ENCODE measurements around the gene MPIG6B. TPM values are rescaled to one million over a fixed set of nuclear protein-coding genes. Genes with fewer than 3 reads are reported as not detected.
A peak's percentile ranks its signal among the peaks of the same experiment; 100 is the strongest.

MPIG6B gene
- total and polyA plus RNA-seq, 4 donors, result 0.08 to 10.7 (median 0.24) TPM

DNA sequence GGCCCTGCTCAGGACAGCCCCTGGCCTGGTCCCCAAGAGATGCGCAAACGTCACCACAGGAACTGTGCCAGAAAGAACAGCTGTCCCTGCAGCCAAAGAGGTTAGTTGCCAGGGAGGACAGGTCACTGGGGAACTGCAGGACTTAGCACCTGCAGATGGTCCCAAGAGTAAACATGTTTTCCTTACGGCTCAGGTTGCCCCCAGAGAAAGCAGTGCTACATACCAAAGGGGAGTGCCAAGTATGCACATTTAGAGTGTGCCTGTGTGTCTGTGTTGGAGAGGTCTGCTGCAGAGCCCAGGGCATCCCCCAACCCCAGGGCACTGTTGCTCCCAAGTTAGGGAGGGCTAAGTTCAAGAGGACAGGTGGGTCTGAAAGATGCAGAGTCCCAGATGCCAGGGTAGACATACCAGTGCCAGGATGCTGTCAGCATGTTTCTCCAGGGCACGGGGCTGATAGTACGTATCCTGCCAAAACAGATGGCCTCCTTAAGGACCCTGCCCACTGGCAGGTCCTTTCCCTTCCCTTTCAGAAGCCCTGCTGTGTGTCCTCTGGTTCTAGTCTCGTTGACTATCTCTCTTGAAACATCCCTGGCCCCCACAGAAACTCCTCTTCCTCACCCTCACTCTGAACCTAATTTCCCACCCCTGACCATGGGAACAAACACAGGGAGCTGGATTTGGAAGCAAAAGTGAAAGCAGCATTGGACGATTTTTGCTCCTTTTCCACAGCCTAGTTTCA lies 21.3 kb upstream of the MPIG6B start (continued):
- TF ChIP-seq, protein P1, sequence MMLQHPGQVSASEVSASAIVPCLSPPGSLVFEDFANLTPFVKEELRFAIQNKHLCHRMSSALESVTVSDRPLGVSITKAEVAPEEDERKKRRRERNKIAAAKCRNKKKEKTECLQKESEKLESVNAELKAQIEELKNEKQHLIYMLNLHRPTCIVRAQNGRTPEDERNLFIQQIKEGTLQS (IDR thresholded peaks at IDR 0.05), result no peak
- TF ChIP-seq, protein P2, sequence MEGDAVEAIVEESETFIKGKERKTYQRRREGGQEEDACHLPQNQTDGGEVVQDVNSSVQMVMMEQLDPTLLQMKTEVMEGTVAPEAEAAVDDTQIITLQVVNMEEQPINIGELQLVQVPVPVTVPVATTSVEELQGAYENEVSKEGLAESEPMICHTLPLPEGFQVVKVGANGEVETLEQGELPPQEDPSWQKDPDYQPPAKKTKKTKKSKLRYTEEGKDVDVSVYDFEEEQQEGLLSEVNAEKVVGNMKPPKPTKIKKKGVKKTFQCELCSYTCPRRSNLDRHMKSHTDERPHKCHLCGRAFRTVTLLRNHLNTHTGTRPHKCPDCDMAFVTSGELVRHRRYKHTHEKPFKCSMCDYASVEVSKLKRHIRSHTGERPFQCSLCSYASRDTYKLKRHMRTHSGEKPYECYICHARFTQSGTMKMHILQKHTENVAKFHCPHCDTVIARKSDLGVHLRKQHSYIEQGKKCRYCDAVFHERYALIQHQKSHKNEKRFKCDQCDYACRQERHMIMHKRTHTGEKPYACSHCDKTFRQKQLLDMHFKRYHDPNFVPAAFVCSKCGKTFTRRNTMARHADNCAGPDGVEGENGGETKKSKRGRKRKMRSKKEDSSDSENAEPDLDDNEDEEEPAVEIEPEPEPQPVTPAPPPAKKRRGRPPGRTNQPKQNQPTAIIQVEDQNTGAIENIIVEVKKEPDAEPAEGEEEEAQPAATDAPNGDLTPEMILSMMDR (IDR thresholded peaks at IDR 0.05; ENCODE audit: low read depth, low read length, missing input control), result no peak
- no peak for TF ChIP-seq GABPA (IDR thresholded peaks at IDR 0.05 in 1 of 2, conservative IDR thresholded peaks at IDR 0.05 in 1 of 2)
- TF ChIP-seq, protein P3, sequence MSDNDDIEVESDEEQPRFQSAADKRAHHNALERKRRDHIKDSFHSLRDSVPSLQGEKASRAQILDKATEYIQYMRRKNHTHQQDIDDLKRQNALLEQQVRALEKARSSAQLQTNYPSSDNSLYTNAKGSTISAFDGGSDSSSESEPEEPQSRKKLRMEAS (IDR thresholded peaks at IDR 0.05), result no peak

DNA sequence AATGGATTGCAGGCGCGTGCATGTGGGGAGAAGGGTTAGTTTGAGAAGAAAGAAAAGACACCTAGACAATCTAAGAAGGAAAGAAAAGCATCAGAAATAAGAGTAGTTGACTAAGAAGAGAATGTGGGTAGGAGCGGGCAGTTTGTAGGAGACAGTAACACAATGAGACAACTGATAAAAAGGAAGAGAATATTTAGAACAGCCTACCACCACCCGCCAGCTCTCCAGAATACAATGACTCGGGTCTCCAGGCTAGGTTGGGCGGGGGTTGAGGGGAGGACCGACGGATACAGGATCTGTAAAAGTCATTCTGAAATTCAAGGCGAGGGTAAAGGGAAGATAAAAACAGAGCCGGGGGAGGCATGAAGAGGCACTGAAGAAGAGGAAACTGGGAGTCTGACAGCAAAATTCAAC lies 20.8 kb upstream of the MPIG6B start:
- H3K36me3 ChIP-seq (ENCODE audit: control insufficient read depth in 4 of 4, insufficient read depth in 3 of 4, low read depth in 1 of 4, low read length in 3 of 4), result peaks cover 0 to 7% (median 4%) of the 10 kb centered on the region in 4 donors
- WGBS, result under 1% methylated on average over 10 of the region's 10 CpGs
- no peak for TF ChIP-seq YY1 (IDR thresholded peaks at IDR 0.05)
- TF ChIP-seq FOXA2 (IDR thresholded peaks at IDR 0.05), result no peak
- no peak for TF ChIP-seq RAD21 (IDR thresholded peaks at IDR 0.05)
- no peak for TF ChIP-seq EGR1 (IDR thresholded peaks at IDR 0.05; ENCODE audit: low read depth in 2 of 2)
- TF ChIP-seq SP1 (IDR thresholded peaks at IDR 0.05), result no peak
- TF ChIP-seq HNF4A (conservative IDR thresholded peaks at IDR 0.05), result no peak
- no peak for TF ChIP-seq NR2F2 (IDR thresholded peaks at IDR 0.05)
- H3K9me3 ChIP-seq (ENCODE audit: control insufficient read depth in 4 of 4, low read length in 3 of 4), result no peaks in the 10 kb centered on the region
- DNase-seq (ENCODE audit: low spot score), result no peak
- peak overlapping the region; percentile 85 to 98 for H3K9ac ChIP-seq (ENCODE audit: low read depth in 1 of 2, low read length in 2 of 2)
- peaks cover 0 to 17% (median 14%) of the 10 kb centered on the region in 4 donors for H3K4me1 ChIP-seq (ENCODE audit: control insufficient read depth in 4 of 4, insufficient read depth in 4 of 4, low read length in 3 of 4)
- H3K4me3 ChIP-seq (ENCODE audit: low read depth in 1 of 3, low read length in 3 of 3), result peak overlapping the region; percentile 72 to 96 (median 73)
- peak overlapping the region; percentile 94 for H3K27ac ChIP-seq (ENCODE audit: low read depth in 1 of 2, low read length in 2 of 2)
- H3K27me3 ChIP-seq (ENCODE audit: control insufficient read depth in 4 of 4, insufficient read depth in 4 of 4, low read length in 3 of 4), result no peaks in the 10 kb centered on the region

DNA sequence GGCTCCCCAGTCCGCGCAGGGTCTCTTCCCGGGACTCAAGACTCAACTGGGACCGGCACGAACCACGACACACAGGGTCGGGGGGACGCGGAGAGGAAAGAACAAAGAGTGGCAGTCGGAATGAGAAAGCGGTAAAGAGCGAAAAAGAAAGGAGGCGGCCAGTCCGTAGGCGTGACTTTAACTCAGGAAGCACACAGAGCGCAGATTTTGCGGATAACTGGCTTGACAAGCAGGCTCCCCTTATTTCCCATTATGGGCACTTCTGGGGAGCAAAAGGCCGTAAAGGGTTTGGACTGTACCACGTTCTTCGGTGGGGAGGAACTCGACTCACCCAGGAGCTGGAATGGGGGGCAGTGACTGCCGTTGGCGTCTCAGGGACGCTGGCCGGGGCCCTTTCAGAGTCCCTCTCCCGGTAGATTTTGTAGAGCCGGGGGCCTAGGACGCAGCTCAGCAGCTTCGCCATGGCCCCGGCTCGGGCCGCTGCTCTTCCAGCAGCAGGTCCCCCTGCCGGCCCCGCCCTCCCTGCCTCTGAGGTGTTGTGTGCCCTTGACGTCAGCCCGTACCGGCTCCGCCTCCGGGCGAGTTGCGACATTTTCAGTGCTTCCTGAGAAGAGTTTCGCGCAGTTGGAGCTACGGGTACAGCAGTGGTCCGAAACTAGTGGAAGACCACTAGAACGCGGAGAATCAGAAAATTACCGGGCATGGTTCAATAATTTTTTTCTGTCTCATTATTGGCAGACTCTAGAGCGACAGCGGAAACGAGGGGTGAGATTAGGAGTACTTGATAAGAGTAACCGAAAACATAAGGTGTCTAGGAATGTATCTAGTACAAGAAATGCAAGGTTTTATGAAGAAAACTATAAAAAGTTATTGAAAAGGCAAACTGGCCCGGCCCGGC lies 20.1 kb upstream of the MPIG6B start, which contains the start of gene ABHD16A:
Gene ABHD16A, minus strand, starts transcription at position 506 of the 898 bp plus-strand sequence. Its CDS starts 43 bp downstream, at position 463.
- H3K4me1 ChIP-seq (ENCODE audit: control insufficient read depth in 4 of 4, insufficient read depth in 4 of 4, low read length in 3 of 4), result peaks cover 0 to 17% (median 14%) of the 10 kb centered on the region in 4 donors
- no peaks in the 10 kb centered on the region for H3K9me3 ChIP-seq (ENCODE audit: control insufficient read depth in 4 of 4, low read length in 3 of 4)
- WGBS, result under 1% methylated on average over 54 of the region's 54 CpGs
- no peaks in the 10 kb centered on the region for H3K27me3 ChIP-seq (ENCODE audit: control insufficient read depth in 4 of 4, insufficient read depth in 4 of 4, low read length in 3 of 4)
- H3K36me3 ChIP-seq (ENCODE audit: control insufficient read depth in 4 of 4, insufficient read depth in 3 of 4, low read depth in 1 of 4, low read length in 3 of 4), result peaks cover 0 to 5% (median 3%) of the 10 kb centered on the region in 4 donors
- peak within 1 kb of the TSS; percentile 85 to 98 for H3K9ac ChIP-seq (ENCODE audit: low read depth in 1 of 2, low read length in 2 of 2)
- DNase-seq (ENCODE audit: low spot score), result peak; percentile 98
- H3K4me3 ChIP-seq (ENCODE audit: low read depth in 1 of 3, low read length in 3 of 3), result peak within 1 kb of the TSS; percentile 72 to 96 (median 73)
- peak within 1 kb of the TSS; percentile 94 for H3K27ac ChIP-seq (ENCODE audit: low read depth in 1 of 2, low read length in 2 of 2)
- TF ChIP-seq FOXA1 (IDR thresholded peaks at IDR 0.05), result peak; percentile 73
- TF ChIP-seq, protein P1 (IDR thresholded peaks at IDR 0.05), result peak; percentile 59
- TF ChIP-seq NR2F2 (IDR thresholded peaks at IDR 0.05), result peak; percentile 9
- TF ChIP-seq EGR1 (IDR thresholded peaks at IDR 0.05; ENCODE audit: low read depth in 2 of 2), result peak; percentile 55 to 60
- peak; percentile 57 to 72 for TF ChIP-seq HNF4A (conservative IDR thresholded peaks at IDR 0.05)
- TF ChIP-seq RXRA (IDR thresholded peaks at IDR 0.05), result peak; percentile 63 to 66
- peak; percentile 54 for TF ChIP-seq TAF1 (conservative IDR thresholded peaks at IDR 0.05)
- TF ChIP-seq, protein P3 (IDR thresholded peaks at IDR 0.05), result peak; percentile 87
- TF ChIP-seq, protein P2 (IDR thresholded peaks at IDR 0.05; ENCODE audit: low read depth, low read length, missing input control), result peak; percentile 9
- TF ChIP-seq RAD21 (IDR thresholded peaks at IDR 0.05), result peak; percentile 48 to 61
- peak in 1 of 2 donors; percentile 87 for TF ChIP-seq JUND (IDR thresholded peaks at IDR 0.05)
- peak; percentile 46 to 87 for TF ChIP-seq GABPA (IDR thresholded peaks at IDR 0.05 in 1 of 2, conservative IDR thresholded peaks at IDR 0.05 in 1 of 2)
- TF ChIP-seq, protein P4, sequence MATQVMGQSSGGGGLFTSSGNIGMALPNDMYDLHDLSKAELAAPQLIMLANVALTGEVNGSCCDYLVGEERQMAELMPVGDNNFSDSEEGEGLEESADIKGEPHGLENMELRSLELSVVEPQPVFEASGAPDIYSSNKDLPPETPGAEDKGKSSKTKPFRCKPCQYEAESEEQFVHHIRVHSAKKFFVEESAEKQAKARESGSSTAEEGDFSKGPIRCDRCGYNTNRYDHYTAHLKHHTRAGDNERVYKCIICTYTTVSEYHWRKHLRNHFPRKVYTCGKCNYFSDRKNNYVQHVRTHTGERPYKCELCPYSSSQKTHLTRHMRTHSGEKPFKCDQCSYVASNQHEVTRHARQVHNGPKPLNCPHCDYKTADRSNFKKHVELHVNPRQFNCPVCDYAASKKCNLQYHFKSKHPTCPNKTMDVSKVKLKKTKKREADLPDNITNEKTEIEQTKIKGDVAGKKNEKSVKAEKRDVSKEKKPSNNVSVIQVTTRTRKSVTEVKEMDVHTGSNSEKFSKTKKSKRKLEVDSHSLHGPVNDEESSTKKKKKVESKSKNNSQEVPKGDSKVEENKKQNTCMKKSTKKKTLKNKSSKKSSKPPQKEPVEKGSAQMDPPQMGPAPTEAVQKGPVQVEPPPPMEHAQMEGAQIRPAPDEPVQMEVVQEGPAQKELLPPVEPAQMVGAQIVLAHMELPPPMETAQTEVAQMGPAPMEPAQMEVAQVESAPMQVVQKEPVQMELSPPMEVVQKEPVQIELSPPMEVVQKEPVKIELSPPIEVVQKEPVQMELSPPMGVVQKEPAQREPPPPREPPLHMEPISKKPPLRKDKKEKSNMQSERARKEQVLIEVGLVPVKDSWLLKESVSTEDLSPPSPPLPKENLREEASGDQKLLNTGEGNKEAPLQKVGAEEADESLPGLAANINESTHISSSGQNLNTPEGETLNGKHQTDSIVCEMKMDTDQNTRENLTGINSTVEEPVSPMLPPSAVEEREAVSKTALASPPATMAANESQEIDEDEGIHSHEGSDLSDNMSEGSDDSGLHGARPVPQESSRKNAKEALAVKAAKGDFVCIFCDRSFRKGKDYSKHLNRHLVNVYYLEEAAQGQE (IDR thresholded peaks at IDR 0.05), result peak; percentile 79
